Kidney epithelial cell (primary cell): Measurements from ENCODE around the gene CUX1. TPM values are rescaled to one million over a fixed set of nuclear protein-coding genes. Genes with fewer than 3 reads are reported as not detected.
"Not testable (repeated sequence)": the region's sequence is repeated elsewhere in the genome, so short reads cannot be mapped to it uniquely, and the experiment has no call there.

ENCODE experiments used
- DNase-seq: peaks from one replicate; pipeline ENCODE4 v3.0.0-alpha.2; 2010; ENCODE audit warnings: low read depth
- H3K27me3 ChIP-seq: 2 replicates; pipeline ENCODE4 v1.6.0; 2011; ENCODE audit warnings: low read length; ENCODE audit not compliant: control insufficient read depth, insufficient read depth
- H3K36me3 ChIP-seq: 2 replicates; pipeline ENCODE4 v1.5.1; 2011; ENCODE audit warnings: low read length; ENCODE audit not compliant: control insufficient read depth, insufficient read depth
- H3K4me3 ChIP-seq: 2 replicates; pipeline ENCODE4 v1.5.1; 2011; ENCODE audit warnings: low read depth, mild to moderate bottlenecking, control low read depth, low read length
- total RNA-seq: library from RNA; depleted of rRNA; stranded (reverse); fragments of >200 nt; gene quantifications from 2 replicates; pipeline ENCODE4 v1.2.3, GENCODE V29; 2015
- TF ChIP-seq, protein P1 (sequence below): IDR thresholded peaks from 2 replicates; pipeline ENCODE4 v1.5.1; 2011; ENCODE audit warnings: mild to moderate bottlenecking, moderate library complexity, low read length, control low read depth, inconsistent platforms; ENCODE audit not compliant: insufficient read depth, poor library complexity, severe bottlenecking

CUX1 gene
- total RNA-seq, 1 donor from 2014 or later: 56.7 TPM

DNA sequence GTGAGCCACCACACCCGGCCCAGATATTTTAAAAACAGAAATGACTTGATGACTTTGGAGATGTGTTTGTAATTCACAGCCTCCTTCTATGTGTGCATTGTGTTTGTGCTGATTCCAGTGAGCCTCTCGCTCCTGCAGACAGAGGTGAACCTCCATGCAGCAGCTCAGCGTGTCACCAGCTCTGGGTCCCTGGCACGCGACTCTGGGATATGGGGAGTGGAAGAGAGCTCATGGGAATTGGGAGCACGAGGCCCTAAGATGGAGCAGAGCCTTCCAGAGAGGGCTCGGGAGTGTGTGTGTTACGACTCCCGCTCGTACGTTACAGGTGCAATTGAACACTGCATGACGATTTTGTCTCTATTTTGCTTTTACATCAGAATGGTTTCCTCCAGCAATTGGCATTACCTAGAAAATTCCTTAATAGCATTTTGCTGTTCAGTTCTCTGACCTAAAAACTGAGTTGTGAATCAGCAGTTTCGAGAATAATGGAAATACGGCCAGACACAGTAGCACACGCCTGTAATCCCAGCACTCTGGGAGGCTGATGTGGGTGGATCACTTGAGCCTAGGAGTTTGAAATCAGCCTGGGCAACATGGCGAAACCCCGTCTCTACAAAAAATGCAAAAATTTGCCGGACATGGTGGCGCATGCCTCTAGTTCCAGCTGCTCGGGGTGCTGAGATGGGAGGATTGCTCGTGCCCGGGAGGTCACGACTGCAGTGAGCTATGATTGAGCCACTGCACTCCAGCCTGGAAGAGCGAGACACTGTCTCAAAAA is 204.6 kb downstream of the CUX1 start:
- TF ChIP-seq, protein P1, sequence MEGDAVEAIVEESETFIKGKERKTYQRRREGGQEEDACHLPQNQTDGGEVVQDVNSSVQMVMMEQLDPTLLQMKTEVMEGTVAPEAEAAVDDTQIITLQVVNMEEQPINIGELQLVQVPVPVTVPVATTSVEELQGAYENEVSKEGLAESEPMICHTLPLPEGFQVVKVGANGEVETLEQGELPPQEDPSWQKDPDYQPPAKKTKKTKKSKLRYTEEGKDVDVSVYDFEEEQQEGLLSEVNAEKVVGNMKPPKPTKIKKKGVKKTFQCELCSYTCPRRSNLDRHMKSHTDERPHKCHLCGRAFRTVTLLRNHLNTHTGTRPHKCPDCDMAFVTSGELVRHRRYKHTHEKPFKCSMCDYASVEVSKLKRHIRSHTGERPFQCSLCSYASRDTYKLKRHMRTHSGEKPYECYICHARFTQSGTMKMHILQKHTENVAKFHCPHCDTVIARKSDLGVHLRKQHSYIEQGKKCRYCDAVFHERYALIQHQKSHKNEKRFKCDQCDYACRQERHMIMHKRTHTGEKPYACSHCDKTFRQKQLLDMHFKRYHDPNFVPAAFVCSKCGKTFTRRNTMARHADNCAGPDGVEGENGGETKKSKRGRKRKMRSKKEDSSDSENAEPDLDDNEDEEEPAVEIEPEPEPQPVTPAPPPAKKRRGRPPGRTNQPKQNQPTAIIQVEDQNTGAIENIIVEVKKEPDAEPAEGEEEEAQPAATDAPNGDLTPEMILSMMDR: no peak
- H3K36me3 ChIP-seq: no peaks in the 10 kb centered on the region
- DNase-seq: no peak

DNA sequence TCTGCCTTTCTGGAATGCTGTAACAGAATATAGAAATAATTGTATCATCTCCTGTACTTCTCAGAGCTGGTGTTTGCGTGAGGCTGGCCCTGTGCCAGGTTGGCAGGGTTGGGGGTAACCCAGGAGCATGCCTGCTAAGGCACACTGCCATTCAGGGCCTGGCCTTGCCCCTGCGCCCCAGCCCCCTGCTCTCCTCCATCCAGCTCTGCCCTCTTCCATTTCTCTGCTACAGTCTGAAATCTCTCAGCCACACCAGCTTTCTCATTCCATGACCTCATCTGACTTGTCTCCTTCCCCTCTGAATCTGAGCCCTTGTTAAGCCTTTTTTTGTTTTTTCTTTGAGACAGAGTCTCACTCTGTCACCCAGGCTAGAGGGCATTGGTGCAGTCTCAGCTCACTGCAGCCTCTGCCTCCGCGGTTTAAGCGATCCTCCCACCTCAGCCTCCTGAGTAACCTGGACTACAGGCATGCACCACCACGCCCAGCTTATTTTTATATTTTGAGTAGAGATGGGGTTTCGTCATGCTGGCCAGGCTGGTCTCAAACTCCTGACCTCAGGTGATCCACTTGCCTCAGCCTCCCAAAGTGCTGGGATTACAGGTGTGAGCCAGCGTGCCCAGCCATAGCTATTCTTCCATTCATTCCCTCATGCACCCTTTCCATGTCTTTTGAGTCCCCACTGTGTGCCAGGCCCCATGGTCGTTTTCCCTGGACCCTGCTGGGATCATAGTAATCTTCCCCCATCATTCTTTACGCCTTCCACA is 206.8 kb downstream of the CUX1 start:
- TF ChIP-seq, protein P1: no peak
- no peaks in the 10 kb centered on the region for H3K27me3 ChIP-seq
- no peak for DNase-seq
- no peaks in the 10 kb centered on the region for H3K36me3 ChIP-seq
- H3K4me3 ChIP-seq: no peak overlapping the region

More for the DNA sequence above, 204.6 kb downstream of the CUX1 start:
- Histone ChIP-seq H3K27me3 (no peaks in the 10 kb centered on the region), H3K4me3 (no peak overlapping the region)

DNA sequence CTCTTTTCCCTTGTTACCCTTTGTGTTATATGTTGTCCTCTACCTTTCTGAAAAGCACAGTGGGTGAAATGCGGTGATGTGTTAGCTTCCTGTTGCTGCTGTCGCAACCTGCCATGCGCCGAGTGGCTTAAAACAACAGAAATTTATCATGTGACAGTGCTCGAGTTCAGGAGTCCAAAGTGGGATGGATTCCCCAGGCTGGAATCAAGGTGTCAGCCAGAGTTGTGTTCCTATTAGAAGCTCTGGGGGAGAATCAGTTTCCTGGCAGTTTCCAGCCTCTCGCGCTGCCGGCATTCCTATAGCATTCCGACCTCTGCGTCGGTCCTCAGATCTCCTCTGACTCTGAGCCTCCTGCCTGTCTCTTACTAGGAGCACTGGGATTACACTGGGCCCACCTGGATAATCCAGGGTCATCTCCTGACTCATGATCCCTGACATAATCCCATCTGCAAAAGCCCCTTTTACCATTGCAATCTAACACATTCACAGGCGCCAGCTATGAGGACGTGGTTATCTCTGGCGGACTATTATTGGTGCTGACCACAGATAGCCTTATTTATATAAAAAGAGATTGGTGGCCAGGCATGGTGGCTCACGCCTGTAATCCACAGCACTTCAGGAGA is 207.5 kb downstream of the CUX1 start:
- TF ChIP-seq, protein P1: no peak
- H3K4me3 ChIP-seq: no peak overlapping the region
- no peaks in the 10 kb centered on the region for H3K36me3 ChIP-seq
- no peak for DNase-seq
- H3K27me3 ChIP-seq: no peaks in the 10 kb centered on the region

DNA sequence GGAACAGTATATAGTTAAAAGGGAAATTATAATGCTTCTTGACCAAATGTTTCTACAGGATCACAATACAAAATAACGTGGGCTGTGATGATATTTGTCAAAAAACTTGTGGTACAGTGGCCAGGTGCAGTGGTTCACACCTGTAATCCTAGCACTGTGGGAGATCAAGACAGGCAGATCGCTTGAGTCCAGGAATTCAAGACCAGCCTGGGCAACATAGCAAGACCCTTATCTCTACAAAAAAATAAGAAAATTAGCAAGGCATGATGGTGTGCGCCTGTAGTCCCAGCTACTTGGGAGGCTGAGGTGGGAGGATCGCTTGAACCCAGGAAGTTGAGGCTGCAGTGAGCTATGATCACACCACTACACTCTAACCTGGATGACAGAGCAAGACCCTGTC is 208.4 kb downstream of the CUX1 start:
- H3K4me3 ChIP-seq, DNase-seq, H3K36me3 ChIP-seq, H3K27me3 ChIP-seq: not testable (repeated sequence)

DNA sequence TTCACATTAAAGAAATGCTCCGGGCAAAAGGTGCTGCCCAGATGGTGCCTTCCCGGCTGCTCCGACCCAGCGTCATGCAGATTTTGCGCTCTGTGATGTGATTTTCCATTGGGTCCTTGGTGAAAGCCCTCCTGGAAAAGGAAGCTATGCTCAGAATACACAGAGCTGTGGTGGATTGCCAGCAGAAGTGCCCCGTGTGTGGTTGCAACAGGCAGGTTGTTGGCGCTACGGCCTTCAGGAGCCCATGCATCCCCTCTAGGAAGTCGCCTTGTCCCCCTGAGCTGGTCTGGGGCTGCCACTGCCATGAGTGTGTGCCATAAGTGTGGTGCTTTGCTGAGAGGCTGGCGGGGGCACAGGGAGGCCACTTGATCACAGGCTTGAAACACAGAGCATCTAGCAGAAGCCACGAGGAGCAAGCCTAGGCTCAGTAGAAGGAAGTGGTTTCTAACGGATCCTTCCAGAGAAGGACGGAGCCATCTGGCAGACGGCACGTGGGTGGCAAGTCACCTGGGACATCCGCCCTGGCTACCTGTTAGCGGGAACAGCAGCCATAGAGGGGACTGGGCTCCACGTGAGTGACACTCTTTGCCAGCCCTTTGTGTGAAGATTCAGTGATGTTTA is 210.9 kb downstream of the CUX1 start:
- no peak overlapping the region for H3K4me3 ChIP-seq
- no peak for DNase-seq
- no peaks in the 10 kb centered on the region for H3K36me3 ChIP-seq
- TF ChIP-seq, protein P1: no peak
- no peaks in the 10 kb centered on the region for H3K27me3 ChIP-seq

DNA sequence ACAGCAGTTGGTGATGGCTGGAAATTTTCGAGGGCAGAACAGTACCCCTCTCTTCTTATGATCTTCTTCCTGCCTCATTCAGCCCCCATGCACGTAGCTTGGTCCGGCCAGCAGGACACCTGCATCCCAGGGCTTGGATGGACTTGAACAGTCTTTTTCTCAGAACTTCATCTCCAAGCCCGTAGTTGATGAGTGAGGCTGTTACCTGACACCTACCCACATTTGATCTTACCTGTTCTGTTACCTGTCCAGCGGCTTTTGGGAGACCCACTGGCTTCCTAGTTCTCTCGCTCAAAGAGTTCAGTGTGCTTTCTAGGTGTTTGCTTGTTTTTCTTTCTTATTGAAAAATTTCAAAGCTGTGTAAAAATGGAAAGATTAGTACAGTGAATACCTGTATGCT is 212.2 kb downstream of the CUX1 start:
- H3K27me3 ChIP-seq: no peaks in the 10 kb centered on the region
- H3K4me3 ChIP-seq: no peak overlapping the region
- H3K36me3 ChIP-seq: no peaks in the 10 kb centered on the region
- DNase-seq: no peak
- TF ChIP-seq, protein P1: no peak
